GM21390 (cell line): ENCODE measurements around the gene CAPN12.
"Not testable (repeated sequence)": the region's sequence is repeated elsewhere in the genome, so short reads cannot be mapped to it uniquely, and the experiment has no call there.

Source experiments
- ATAC-seq: cut with Tn5 transposase; IDR thresholded peaks from one replicate; pipeline ENCODE4 v1.9.1; 2021; ENCODE audit not compliant: unreplicated experiment

CAPN12 gene, protein sequence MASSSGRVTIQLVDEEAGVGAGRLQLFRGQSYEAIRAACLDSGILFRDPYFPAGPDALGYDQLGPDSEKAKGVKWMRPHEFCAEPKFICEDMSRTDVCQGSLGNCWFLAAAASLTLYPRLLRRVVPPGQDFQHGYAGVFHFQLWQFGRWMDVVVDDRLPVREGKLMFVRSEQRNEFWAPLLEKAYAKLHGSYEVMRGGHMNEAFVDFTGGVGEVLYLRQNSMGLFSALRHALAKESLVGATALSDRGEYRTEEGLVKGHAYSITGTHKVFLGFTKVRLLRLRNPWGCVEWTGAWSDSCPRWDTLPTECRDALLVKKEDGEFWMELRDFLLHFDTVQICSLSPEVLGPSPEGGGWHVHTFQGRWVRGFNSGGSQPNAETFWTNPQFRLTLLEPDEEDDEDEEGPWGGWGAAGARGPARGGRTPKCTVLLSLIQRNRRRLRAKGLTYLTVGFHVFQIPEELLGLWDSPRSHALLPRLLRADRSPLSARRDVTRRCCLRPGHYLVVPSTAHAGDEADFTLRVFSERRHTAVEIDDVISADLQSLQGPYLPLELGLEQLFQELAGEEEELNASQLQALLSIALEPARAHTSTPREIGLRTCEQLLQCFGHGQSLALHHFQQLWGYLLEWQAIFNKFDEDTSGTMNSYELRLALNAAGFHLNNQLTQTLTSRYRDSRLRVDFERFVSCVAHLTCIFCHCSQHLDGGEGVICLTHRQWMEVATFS

GRCh38 chr19:38744298-38744681, at the start of gene CAPN12:
TSS of gene CAPN12 (minus strand) at chr19:38744474. CDS start at chr19:38744165, 309 bp downstream.
- no peak for ATAC-seq

DNA sequence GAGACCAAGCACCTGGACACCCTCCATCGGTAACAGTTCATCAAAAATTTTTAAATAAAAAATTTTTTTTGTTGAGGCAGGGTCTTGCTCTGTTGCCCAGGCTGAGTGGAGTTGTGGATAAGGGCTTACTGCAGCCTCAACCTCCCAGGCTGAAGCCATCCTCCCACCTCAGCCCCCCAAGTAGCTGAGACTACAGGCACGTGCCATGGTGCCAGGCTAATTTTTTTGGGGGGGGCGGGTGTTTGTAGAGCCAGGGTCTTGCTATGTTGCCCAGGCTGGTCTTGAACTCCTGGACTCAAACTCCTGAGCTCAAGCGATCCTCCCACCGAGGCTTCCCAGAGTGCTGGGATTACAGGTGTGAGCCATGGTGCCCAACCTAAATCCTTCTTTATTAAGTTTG, 49.4 kb upstream of the CAPN12 start:
- no peak for ATAC-seq

GRCh38 chr19:38793177-38793576, 48.9 kb upstream of the CAPN12 start:
- no peak for ATAC-seq

- no peak for ATAC-seq
These were observed 48.2 kb upstream of the CAPN12 start for GRCh38 chr19:38792250-38793111.

DNA sequence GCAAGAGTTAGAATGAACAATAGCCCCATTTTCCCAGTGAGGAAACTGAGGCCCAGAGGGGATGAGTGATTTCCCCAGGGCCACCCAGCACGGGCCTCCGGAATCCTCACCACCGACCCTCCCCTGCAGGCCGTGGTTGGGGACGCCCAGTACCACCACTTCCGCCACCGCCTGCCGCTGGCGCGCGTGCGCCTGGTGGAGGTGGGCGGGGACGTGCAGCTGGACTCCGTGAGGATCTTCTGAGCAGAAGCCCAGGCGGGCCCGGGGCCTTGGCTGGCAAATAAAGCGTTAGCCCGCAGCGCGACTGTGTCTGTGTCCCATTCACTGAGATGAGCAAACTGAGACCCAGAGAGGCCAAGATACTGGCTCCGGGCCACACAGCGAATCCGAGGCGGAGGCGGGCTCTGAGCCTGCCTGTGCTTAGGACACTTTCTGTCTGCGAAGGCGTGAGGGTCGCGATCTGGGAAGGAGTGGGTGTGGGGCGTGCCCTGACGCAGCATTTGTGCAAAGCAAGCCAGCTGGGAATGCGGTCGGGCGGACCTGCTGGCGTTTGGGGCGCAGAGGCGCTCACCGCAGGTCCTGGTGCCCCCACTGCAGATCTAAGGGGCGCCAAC, 47.3 kb upstream of the CAPN12 start:
- not testable (repeated sequence) for ATAC-seq

- not testable (repeated sequence) for ATAC-seq
These were observed 46.5 kb upstream of the CAPN12 start for GRCh38 chr19:38790507-38791403.

GRCh38 chr19:38788478-38789243, 44.4 kb upstream of the CAPN12 start, which contains the start of gene LGALS7B:
TSS of gene LGALS7B (plus strand) at chr19:38789200. CDS start at chr19:38789227, 27 bp downstream.
- no peak for ATAC-seq

GRCh38 chr19:38786572-38787265, 42.4 kb upstream of the CAPN12 start:
- no peak for ATAC-seq

DNA sequence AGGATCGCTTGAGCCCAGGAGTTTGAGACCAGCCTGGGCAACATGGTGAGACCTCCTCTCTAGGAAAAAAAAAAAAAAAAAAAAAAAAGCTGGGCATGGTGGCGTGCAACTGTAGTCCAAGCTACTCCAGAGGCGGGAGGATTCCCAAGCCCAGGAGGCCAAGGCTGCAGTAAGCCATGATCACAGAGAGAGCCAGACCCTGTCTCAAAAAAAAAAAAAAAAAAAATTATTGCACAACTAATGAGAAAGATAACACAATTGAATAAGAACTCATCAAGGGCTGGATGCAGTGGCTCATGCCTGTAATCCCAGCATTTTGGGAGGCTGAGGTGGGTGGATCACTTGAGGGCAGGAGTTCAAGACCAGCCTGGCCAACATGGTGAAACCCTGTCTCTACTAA, 41.8 kb upstream of the CAPN12 start:
- not testable (repeated sequence) for ATAC-seq

DNA sequence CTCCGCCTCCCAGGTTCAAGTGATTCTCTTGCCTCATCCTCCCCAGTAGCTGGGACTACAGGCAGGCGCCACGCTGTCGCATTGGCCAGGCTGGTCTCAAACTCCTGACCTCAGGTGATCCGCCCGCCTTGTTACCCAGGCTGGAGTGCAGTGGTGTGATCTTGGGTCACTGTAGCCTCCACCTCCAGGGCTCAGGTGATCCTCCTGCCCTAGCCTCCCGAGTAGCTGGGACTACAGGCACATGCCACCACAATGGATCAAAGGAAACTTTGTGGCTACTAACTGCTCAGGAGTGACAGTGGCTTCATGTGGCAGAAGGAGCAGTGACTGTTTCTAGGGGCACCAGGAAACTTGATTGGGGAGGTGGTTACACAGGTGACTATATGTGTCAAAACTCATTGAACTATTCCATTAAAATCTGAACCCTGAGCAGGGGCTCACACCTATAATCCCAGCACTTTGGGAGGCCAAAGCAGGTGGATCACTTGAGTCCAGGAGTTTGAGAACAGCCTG, 41.0 kb upstream of the CAPN12 start:
- ATAC-seq: no peak

DNA sequence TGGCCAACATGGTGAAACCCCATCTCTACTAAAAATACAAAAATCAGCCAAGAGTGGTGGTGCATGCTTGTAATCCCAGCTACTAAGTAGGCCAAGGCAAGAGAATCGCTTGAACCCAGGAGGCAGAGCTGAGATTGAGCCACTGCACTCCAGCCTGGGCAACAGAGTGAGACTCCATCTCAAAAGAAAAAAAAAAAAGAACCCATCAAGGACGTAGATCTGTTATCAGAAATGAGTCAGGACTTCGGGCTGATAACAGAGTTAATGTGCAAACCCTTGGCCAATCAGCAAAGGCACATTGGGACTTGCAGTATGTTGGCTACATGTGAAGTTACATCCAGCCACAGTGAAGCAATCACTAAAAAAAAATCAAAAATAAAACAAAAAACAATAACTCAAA, 40.0 kb upstream of the CAPN12 start:
- ATAC-seq: no peak

DNA sequence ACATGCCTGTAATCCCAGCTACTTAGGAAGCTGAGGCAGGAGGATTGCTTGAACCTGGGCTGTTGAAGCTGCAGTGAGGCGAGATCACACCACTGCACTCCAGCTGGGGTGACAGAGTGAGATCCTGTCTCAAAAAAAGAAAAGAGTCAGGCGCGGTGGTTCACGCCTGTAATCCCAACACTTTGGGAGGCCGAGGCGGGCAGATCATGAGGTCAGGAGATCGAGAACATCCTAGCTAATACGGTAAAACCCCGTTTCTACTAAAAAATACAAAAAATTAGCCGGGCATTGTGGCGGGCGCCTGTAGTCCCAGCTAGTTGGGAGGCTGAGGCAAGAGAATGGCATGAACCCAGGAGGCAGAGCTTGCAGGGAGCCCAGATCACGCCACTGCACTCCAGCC, 37.9 kb upstream of the CAPN12 start:
- not testable (repeated sequence) for ATAC-seq

GRCh38 chr19:38781058-38781457, 36.8 kb upstream of the CAPN12 start:
- ATAC-seq: no peak

- no peak for ATAC-seq
These were observed 36.2 kb upstream of the CAPN12 start for GRCh38 chr19:38780443-38780842.

- no peak for ATAC-seq
These were observed 34.5 kb upstream of the CAPN12 start for GRCh38 chr19:38778733-38779132.

DNA sequence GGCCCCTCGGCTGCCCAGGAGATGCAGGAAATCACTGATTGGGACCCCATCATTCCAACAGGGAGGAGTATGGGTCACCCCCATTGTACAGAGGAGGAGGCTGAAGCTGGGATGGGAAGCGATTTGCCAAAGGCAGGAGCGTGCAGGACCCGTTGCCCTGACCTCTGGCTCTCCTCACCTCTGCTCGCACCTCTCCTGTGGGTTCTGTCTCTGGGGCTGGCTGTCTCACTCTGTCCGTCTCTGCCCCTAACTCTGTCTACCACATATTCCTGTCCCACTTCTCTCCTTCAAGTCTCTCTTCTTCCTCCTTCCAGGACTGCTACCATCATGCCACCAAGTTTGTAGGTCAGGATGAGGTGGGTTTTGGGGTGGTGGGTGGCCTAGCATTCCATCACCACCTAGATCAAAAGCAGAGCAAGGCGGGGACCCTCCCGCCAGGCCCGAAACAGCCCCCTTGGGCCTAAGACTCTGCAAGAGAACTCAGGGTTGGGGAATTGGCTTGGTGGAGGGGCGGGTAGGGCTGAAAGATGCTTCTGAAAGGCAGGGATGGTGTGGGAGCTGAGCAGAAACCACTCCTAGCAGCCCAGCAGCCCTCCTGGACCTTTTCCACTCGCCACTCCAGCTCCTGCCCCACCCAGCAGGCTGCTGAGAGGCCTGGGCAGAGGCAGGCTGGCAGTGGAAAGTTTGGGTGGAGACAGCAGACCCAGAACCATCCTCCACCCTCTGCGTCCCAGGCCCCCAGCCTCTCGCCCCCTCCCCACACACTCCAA, 30.1 kb upstream of the CAPN12 start:
- no peak for ATAC-seq

DNA sequence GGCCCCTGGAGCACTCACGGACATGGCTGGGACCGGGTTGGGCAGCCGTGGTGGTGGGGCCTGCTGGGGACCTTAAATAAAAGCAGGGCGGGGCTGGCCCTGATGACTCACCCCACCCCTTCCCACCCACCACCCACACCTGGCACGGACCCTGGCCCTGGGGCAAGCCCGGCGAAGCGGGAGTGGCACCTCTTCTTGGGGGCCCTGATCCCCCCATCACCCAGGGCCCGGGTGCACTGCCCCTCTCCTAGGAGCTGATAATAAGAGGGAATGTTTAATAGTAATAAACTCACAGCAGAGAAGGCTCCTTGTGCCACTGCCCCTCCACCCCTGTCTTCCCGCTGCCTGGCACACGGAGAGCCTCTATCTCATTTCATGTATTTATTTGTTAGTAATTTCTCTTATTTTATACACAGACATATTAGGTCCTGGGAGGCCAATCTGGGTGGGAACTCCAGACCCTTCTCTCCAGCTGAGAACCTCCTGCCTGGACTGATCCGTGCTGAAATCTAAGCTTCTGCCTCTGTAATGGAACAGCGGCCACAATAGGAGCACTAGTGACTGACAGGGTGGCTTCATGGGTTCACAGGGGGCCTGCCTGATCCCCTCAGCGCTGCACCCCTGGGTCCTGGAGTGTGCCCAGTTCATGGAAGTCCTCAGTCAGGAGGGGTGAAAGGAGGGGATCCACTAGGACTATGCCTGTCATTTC, 29.3 kb upstream of the CAPN12 start, which contains the start of gene LGALS7:
Gene LGALS7, minus strand, starts transcription at position 49 of the 709 bp plus-strand sequence. Its CDS starts 25 bp downstream, at position 24.
- no peak for ATAC-seq
